CD4-positive, alpha-beta T cell treated with Interleukin-10 for 1 hour (primary cell): ENCODE measurements around the gene MSH3.
"Not testable (repeated sequence)": the region's sequence is repeated elsewhere in the genome, so short reads cannot be mapped to it uniquely, and the experiment has no call there.

Source experiments
- DNase-seq: peaks from one replicate; pipeline ENCODE4 v3.0.0-alpha.2; 2020

The MSH3 gene

GRCh38 chr5:80864109-80864508 lies 209.7 kb downstream of the MSH3 start:
- no peak for DNase-seq

GRCh38 chr5:80864706-80865435 lies 210.4 kb downstream of the MSH3 start:
- DNase-seq: no peak

DNA sequence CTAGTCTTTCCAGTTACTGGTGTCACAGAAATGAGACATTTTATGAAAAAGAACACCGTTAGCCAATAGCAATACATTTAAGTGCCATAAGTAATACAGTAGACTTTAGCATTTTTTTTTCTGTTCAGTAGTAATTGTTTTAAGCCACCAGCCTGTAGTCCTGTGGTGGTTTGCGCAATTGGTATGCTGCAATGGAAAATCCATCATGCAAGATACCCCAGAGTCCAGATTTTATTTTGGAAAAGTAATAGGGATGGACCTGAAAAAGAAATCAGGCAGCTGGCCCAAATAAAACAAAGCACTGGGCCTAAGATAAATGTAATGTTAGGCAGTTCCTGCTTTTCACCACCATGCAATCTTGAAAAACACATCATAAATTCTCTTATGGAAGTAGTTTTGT lies 211.1 kb downstream of the MSH3 start:
- no peak for DNase-seq

DNA sequence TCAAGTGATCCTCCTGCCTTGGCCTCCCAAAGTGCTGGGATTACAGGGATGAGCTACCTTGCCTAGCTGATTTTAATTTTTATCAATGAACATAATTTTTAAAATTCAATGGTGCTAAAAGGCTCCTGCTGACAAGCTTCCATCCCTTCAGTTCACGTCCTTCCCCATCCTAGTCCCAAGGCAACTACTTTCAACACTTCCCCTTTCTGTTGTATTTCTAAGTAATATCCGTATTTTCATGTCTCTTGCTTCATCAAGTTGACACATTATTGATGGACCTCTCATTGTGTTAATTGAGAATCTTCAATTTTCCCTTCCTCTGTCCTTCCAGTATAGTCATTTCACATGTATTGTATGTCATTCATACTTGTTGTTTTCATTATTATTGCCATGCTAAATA lies 211.9 kb downstream of the MSH3 start:
- no peak for DNase-seq

GRCh38 chr5:80867233-80867632 lies 212.8 kb downstream of the MSH3 start:
- no peak for DNase-seq

GRCh38 chr5:80870442-80870841 lies 216.0 kb downstream of the MSH3 start:
- no peak for DNase-seq

DNA sequence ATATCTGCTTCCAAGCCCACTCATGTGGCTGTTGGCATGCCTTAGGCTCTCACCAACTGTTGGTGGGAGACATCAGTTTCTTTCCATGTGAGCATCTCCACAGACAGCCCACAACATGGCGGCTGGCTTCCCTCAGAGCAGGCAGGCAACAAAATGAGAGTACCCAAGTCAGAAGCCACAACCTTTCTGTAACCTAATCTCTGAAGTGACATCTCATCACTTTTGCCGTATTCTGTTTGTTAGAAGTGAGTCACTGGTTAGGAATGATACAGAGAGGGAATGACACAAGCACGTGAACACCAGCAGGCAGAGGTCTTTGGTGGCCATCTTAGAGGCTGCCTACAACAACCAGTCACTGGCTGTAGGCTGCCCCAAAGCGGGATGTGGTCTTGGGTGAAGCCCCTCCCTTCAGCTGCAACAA lies 217.1 kb downstream of the MSH3 start:
- DNase-seq: no peak

DNA sequence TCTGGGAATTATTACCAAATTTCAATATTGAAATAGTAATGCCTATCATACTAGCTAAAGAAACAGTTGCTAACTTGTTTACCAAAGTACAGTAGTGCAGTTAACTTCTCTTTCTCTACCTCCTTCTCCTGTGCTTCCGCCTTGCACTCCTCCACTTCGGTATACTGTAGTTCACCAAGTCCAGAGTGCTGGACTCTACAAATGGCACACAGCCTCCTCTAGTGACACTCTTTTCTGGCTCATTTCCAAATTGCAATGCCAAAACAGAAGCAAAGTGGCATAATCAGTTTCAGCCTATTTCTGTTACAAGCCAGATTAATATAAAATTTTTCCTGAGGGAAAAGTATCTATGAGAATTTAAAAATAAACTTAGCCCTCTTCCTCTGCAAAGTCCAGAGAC lies 219.7 kb downstream of the MSH3 start:
- DNase-seq: no peak

DNA sequence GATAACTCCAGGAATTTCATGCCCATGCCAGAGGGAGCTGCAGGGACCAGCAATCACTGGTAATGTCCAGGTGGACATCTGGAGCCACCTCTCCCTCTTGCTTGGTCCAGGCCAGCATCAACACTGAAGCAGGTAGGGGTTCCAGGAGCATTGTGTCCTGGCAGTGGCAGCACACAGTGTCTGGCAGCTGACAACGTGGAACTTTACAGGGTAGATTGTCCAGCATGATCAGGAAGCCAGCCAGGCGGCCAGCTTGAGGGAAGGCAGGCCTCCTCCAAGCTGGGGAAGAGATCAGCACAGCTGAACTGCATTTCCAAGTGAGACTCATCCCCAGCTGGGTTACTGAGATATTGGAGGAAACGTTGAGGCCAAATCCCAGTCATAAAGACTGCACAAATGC lies 223.1 kb downstream of the MSH3 start:
- no peak for DNase-seq

DNA sequence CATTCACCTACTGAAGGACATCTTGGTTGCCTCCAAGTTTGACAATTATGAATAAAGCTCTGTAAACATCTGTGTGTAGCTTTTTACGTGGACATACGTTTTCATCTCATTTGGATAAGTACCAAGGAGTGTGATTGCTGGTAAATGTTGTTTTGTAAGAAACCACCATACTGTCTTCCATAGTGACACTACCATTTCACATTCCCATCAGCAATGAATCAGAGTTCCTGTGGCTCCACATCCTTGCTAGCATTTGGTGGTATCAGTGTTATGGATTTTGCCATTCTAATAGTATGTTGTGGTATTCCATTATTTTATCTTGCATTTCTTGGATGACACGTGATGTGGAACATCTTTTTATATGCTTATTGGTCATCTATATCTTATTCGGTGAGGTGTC lies 227.3 kb downstream of the MSH3 start:
- DNase-seq: no peak

DNA sequence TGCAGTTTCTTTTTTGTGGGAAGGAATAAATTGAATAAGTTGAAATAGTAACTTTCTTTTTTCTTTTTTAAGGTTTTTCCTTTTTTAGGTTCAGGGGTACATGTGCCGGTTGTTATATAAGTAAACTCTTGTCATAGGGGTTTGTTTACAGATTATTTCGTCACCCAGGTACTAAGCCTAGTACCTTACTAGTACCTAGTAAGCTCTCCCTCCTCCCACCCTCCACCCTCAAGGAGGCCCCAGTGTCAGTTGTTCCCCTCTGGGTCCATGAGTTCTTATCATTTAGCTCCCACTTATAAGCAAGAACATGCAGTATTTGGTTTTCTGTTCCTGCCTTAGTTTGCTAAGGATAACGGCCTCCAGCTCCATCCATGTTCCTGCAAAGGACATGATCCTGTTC lies 228.9 kb downstream of the MSH3 start:
- not testable (repeated sequence) for DNase-seq

DNA sequence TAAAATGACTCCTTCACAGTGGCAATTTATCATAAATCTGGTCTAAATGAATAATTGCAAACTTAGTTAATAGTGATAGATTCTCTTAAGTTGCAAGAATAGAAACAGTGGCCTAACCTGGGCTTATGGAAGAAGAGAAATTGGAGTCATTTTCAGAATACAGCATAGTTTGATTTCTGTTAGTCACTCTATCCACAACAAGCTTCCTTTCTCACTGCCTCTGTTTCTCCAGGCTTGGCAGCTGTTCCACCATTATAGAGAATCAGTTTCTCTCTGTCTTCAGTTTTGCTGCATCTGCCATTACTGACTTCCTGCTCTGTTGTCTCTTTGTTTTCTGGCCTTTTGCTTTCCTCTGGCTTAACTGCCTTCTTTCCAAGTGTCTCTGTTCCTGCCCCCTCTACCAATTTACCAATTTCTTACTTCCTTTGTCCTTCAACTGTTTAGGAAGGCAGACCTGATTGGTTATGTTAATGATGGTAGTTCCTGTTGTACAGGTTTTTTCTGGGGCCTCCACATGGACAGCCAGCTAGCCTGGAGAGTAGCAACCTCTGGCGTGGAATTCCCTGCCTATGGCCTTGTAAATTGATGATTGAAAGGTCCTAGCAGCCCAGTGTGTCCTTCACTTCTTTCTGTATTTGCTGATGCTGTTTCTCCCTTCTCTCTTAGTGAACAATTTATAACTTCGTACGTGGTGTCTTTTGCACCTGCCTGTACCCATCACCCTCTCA lies 229.8 kb downstream of the MSH3 start:
- no peak for DNase-seq

DNA sequence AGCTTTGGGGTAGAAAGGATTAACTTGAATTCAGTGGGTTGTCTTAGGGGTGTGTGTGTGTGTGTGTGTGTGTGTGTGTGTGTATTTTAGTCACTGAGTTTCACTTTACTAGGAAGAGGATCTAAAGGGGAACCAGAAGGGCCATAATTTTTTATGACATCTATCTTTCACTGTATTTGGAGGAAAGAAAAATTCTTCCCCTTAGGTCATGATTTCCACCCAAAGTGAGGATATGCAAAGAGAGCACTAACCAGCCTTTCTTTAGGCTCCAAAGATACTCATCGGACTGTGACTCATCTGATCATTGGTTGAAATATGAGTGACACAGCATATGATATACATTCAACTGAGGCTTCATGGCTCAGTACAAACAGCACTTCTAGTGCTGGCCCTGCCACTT lies 230.5 kb downstream of the MSH3 start:
- no peak for DNase-seq

DNA sequence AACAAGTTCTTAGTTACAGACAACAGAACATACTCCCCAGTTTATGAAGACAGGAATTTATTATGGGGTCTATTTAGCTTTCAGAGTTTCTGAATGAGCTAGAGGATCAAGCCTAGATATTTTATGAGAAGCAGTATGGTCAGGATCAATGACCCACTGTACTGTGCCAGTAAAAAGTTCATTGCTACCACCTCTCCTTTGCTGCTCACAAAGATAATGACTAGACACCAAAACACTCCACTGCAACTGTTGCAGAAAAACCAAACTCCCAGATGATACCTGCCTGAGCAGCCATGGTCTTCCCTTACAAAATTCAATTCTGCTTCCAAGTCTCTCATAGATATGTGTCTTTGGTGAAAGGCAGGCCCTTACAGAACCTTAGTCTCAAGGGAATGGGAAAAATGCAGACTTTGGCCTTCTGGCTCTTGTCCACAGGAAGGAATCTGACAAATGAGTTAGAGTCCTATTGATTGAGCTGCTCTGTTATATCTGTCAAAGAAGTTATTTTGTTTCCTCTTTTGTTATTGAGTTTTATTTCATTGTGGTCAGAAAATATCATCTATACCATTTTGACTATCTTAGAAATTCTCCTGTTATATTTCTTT lies 231.0 kb downstream of the MSH3 start:
- DNase-seq: no peak

DNA sequence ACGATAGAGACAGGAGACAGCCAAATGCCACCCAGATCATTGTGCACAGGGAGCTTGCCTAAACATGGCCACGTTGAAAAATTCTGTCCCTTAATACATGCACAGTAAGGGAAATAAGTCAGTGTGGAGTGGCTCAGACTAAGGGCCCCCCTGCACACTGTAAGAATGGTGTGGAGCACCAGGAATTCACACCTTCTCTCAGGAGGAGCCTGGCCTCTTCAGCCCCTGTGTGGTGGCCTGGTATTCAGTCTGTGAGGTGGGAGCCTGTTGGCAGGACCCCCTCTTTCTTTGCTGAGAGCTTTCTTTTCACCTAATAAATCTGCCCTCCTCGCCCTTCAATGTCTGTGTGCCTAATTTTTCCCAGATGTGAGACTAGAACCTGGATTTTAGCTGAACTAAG lies 239.6 kb downstream of the MSH3 start:
- DNase-seq: no peak

DNA sequence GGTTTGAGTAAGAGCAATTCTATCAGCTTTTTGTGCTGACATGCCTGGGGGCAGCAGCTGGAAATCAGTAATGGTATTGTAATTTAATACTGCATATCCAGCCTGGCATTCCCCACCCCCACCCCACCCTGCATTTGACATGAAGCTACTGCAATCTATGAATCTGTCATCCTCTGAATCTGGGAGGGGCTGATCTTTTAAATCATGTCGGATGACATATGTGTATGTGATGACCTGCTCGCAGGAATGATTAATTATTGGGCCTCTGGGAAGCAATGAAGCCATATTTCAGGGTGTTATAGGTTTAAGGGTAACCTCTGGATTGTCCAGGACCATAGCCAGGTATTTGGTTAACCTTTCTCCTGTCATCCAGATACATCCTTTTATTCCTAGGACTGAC lies 241.1 kb downstream of the MSH3 start:
- DNase-seq: no peak

- not testable (repeated sequence) for DNase-seq
Measured at GRCh38 chr5:80902624-80903023, 248.2 kb downstream of the MSH3 start.

- no peak for DNase-seq
Measured at GRCh38 chr5:80904533-80905187, 250.2 kb downstream of the MSH3 start.

DNA sequence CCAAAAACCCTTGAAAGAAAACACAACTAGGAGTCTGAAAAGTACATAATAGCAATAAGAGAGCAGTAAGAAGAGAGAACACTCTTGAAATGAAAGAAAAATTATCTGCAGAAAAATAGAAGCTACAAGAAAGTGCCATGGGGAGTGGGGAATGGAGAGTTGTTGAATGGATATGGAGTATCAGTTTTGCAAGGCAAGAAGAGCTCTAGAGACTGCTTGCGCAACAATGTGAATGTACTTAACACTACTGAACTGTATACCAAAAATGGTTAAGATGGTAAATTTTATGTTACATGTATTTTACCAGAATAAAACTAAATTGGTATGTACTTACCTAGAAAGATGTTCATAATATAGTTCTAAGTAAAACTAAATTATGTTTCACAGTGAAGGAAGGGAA lies 251.0 kb downstream of the MSH3 start:
- no peak for DNase-seq

DNA sequence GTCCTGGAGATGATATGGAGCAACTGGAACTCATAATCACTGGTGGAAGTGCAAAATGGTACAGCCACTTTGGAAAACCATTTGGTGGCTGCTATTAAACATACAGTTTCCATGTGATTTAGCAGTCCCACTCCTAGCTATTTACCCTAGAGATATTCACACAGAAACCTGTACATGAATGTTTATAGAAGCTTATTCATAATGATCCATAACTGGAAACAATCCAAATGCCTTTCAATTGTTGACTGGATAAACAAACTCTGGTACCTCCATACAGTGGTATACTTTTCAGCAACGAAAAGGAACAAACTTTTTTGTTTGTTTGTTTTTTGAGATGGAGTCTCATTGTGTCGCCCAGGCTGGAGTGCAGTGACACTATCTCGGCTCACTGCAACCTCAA lies 258.0 kb downstream of the MSH3 start:
- no peak for DNase-seq

GRCh38 chr5:80915716-80916115 lies 261.3 kb downstream of the MSH3 start:
- no peak for DNase-seq

GRCh38 chr5:80916676-80917075 lies 262.2 kb downstream of the MSH3 start:
- no peak for DNase-seq

DNA sequence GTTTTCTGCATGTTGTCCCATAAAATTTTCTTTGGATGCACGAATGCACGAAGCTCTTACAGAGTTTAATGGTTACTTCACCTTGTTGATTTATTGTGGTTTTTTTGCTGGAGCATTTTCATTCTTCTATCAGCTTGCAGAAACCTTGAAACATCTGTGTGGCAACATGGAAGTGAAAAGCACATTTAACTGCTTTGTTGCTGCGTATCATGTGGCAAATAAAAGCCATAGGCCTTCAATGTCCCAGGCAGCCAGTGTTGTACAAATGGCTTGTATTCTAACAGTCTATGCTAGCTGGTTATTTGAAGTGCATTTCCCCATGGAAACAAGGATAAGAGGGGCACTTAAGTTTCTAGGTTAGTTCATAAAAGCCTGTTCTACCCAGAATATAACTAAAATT lies 263.2 kb downstream of the MSH3 start:
- no peak for DNase-seq

DNA sequence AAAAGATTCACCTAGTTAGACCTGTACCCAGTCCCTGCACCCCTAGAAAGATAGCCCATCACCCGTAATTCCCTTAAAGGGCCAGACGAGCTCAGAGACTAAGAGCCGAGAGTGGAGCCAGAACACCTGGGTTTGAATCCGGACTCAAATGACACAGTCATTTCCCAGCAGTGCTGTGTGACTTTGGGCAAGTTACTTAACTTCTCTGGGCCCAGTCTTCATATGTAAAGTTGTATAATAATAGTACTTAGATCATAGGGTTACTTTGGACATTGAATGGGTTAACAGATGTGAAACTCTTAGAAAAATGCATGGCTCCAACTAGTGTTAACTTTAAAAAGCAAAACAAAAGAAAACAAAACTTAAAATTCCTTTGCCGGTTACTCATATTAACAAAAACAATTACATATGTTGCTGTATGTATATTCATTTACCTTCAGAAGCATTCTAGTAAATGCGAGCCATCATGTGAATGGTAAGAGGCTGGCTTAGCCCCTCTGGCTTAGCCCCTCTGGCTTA lies 265.3 kb downstream of the MSH3 start:
- DNase-seq: no peak
